ENCODE measurements around the gene CDH4. TPM values are rescaled to one million over a fixed set of nuclear protein-coding genes. Genes with fewer than 3 reads are reported as not detected.

Gene CDH4
- total RNA-seq, 1 experiment from 2014 or later: 5.3 TPM

GRCh38 chr20:61440548-61441055, 188.5 kb downstream of the CDH4 start:
- Mint-ChIP-seq H3K9me3 (peaks cover 5% of the 10 kb centered on the region), H3K36me3 (peaks cover 2% of the 10 kb centered on the region; the same call in 1 of the 2 replicates), H3K27me3 (ENCODE audit: low read depth) (peaks cover 6% of the 10 kb centered on the region), H3K27ac (0 out of 2 replicates have a peak overlapping the region, but pooled peaks have one; percentile 21), H3K4me3 (no peak overlapping the region), H3K4me1 (peaks cover 48% of the 10 kb centered on the region)
- DNase-seq (ENCODE audit: low spot score): no peak
- TF ChIP-seq, protein P1, sequence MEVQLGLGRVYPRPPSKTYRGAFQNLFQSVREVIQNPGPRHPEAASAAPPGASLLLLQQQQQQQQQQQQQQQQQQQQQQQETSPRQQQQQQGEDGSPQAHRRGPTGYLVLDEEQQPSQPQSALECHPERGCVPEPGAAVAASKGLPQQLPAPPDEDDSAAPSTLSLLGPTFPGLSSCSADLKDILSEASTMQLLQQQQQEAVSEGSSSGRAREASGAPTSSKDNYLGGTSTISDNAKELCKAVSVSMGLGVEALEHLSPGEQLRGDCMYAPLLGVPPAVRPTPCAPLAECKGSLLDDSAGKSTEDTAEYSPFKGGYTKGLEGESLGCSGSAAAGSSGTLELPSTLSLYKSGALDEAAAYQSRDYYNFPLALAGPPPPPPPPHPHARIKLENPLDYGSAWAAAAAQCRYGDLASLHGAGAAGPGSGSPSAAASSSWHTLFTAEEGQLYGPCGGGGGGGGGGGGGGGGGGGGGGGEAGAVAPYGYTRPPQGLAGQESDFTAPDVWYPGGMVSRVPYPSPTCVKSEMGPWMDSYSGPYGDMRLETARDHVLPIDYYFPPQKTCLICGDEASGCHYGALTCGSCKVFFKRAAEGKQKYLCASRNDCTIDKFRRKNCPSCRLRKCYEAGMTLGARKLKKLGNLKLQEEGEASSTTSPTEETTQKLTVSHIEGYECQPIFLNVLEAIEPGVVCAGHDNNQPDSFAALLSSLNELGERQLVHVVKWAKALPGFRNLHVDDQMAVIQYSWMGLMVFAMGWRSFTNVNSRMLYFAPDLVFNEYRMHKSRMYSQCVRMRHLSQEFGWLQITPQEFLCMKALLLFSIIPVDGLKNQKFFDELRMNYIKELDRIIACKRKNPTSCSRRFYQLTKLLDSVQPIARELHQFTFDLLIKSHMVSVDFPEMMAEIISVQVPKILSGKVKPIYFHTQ (CRISPR knock-in tag; IDR thresholded peaks at IDR 0.05): no peak
- TF ChIP-seq ESRRA (CRISPR knock-in tag; IDR thresholded peaks at IDR 0.05; ENCODE audit: borderline replicate concordance) (no peak), HMGA2 (CRISPR knock-in tag; IDR thresholded peaks at IDR 0.05) (peak; percentile 33), ZNF423 (CRISPR knock-in tag; IDR thresholded peaks at IDR 0.05) (peak; percentile 59), ZNF396 (CRISPR knock-in tag; IDR thresholded peaks at IDR 0.05; ENCODE audit: borderline replicate concordance) (no peak)
- TF ChIP-seq, protein P2, sequence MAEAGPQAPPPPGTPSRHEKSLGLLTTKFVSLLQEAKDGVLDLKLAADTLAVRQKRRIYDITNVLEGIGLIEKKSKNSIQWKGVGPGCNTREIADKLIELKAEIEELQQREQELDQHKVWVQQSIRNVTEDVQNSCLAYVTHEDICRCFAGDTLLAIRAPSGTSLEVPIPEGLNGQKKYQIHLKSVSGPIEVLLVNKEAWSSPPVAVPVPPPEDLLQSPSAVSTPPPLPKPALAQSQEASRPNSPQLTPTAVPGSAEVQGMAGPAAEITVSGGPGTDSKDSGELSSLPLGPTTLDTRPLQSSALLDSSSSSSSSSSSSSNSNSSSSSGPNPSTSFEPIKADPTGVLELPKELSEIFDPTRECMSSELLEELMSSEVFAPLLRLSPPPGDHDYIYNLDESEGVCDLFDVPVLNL (CRISPR knock-in tag; IDR thresholded peaks at IDR 0.05; ENCODE audit: borderline replicate concordance, low read depth): no peak
- no peak for ATAC-seq
- ChIA-PET POLR2A (no interaction called here), CTCF (no interaction called here)

GRCh38 chr20:61441537-61441936, 189.5 kb downstream of the CDH4 start:
- DNase-seq (ENCODE audit: low spot score): no peak
- peaks cover 2% of the 10 kb centered on the region; the same call in 1 of the 2 replicates for H3K36me3 Mint-ChIP-seq
- CTCF ChIA-PET: no interaction called here
- H3K27me3 Mint-ChIP-seq (ENCODE audit: low read depth): peaks cover 6% of the 10 kb centered on the region
- no peak overlapping the region for H3K27ac Mint-ChIP-seq
- ATAC-seq: no peak
- H3K9me3 Mint-ChIP-seq: no peaks in the 10 kb centered on the region
- peaks cover 43% of the 10 kb centered on the region for H3K4me1 Mint-ChIP-seq
- no peak overlapping the region for H3K4me3 Mint-ChIP-seq
- POLR2A ChIA-PET: no interaction called here
- TF ChIP-seq, protein P3, sequence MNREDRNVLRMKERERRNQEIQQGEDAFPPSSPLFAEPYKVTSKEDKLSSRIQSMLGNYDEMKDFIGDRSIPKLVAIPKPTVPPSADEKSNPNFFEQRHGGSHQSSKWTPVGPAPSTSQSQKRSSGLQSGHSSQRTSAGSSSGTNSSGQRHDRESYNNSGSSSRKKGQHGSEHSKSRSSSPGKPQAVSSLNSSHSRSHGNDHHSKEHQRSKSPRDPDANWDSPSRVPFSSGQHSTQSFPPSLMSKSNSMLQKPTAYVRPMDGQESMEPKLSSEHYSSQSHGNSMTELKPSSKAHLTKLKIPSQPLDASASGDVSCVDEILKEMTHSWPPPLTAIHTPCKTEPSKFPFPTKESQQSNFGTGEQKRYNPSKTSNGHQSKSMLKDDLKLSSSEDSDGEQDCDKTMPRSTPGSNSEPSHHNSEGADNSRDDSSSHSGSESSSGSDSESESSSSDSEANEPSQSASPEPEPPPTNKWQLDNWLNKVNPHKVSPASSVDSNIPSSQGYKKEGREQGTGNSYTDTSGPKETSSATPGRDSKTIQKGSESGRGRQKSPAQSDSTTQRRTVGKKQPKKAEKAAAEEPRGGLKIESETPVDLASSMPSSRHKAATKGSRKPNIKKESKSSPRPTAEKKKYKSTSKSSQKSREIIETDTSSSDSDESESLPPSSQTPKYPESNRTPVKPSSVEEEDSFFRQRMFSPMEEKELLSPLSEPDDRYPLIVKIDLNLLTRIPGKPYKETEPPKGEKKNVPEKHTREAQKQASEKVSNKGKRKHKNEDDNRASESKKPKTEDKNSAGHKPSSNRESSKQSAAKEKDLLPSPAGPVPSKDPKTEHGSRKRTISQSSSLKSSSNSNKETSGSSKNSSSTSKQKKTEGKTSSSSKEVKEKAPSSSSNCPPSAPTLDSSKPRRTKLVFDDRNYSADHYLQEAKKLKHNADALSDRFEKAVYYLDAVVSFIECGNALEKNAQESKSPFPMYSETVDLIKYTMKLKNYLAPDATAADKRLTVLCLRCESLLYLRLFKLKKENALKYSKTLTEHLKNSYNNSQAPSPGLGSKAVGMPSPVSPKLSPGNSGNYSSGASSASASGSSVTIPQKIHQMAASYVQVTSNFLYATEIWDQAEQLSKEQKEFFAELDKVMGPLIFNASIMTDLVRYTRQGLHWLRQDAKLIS (CRISPR knock-in tag; IDR thresholded peaks at IDR 0.05; ENCODE audit: borderline replicate concordance): no peak
- TF ChIP-seq, protein P4, sequence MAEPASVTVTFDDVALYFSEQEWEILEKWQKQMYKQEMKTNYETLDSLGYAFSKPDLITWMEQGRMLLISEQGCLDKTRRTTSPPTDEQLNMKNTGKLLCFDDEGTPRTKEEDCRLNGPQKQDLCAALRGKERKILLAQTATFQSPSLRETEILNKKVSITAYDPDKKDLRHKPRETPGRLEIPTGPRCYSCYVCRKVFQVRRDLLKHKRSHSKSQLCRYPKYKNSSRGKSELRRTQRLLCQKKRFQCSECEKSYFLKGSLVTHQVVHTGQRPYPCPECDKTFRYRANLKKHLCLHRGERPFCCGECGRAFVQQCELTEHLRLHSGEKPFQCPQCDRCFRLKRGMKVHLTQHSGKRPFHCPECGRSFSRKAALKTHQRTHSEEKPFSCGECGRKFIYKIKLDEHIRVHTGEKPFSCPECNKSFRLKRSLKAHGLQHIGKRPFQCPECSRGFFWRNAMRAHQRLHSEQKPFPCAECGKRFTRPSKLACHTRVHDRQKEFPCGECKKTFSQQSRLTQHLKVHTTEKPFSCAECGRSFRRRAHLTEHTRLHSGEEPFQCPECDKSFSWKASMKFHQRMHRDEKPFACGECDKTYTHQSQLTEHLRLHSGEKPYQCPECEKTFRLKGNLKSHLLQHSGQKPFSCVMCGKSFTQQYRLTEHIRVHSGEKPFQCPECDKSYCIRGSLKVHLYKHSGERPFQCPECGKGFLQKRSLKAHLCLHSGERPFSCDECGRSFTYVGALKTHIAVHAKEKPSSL (CRISPR knock-in tag; conservative IDR thresholded peaks at IDR 0.05): no peak
- no peak for TF ChIP-seq PREB (CRISPR knock-in tag; IDR thresholded peaks at IDR 0.05; ENCODE audit: borderline replicate concordance)
- TF ChIP-seq, protein P5, sequence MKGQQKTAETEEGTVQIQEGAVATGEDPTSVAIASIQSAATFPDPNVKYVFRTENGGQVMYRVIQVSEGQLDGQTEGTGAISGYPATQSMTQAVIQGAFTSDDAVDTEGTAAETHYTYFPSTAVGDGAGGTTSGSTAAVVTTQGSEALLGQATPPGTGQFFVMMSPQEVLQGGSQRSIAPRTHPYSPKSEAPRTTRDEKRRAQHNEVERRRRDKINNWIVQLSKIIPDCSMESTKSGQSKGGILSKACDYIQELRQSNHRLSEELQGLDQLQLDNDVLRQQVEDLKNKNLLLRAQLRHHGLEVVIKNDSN (CRISPR knock-in tag; IDR thresholded peaks at IDR 0.05): no peak
- no peak for TF ChIP-seq ZNF138 (CRISPR knock-in tag; conservative IDR thresholded peaks at IDR 0.05)
- no peak for TF ChIP-seq PRRX2 (CRISPR knock-in tag; IDR thresholded peaks at IDR 0.05)
- no peak for TF ChIP-seq RELA (CRISPR knock-in tag; IDR thresholded peaks at IDR 0.05; ENCODE audit: borderline replicate concordance)
- no peak for TF ChIP-seq ESRRA (CRISPR knock-in tag; IDR thresholded peaks at IDR 0.05; ENCODE audit: borderline replicate concordance)
- no peak for TF ChIP-seq ZNF263 (CRISPR knock-in tag; IDR thresholded peaks at IDR 0.05; ENCODE audit: low read depth)
- no peak for TF ChIP-seq CBFB (CRISPR knock-in tag; IDR thresholded peaks at IDR 0.05; ENCODE audit: low read depth)
- TF ChIP-seq, protein P6, sequence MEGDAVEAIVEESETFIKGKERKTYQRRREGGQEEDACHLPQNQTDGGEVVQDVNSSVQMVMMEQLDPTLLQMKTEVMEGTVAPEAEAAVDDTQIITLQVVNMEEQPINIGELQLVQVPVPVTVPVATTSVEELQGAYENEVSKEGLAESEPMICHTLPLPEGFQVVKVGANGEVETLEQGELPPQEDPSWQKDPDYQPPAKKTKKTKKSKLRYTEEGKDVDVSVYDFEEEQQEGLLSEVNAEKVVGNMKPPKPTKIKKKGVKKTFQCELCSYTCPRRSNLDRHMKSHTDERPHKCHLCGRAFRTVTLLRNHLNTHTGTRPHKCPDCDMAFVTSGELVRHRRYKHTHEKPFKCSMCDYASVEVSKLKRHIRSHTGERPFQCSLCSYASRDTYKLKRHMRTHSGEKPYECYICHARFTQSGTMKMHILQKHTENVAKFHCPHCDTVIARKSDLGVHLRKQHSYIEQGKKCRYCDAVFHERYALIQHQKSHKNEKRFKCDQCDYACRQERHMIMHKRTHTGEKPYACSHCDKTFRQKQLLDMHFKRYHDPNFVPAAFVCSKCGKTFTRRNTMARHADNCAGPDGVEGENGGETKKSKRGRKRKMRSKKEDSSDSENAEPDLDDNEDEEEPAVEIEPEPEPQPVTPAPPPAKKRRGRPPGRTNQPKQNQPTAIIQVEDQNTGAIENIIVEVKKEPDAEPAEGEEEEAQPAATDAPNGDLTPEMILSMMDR (IDR thresholded peaks at IDR 0.05): no peak
- no peak for TF ChIP-seq GRHL2 (CRISPR knock-in tag; IDR thresholded peaks at IDR 0.05; ENCODE audit: insufficient replicate concordance, severe bottlenecking)
- no peak for TF ChIP-seq HMGXB4 (CRISPR knock-in tag; IDR thresholded peaks at IDR 0.05)
